Keratinocyte (primary cell): Measurements from ENCODE around the gene BCL2. TPM values are rescaled to one million over a fixed set of nuclear protein-coding genes. Genes with fewer than 3 reads are reported as not detected.

Experiments
- DNase-seq: peaks from one replicate; pipeline ENCODE4 v3.0.0-alpha.2; 2011; ENCODE audit warnings: low read depth, missing footprints, low spot score
- FAIRE-seq: peaks from 2 replicates; lab custom pipeline; 2011; peaks lifted over from hg19 to GRCh38; lab: Jason Lieb, UNC
- H2AFZ ChIP-seq: 2 replicates; pipeline ENCODE4 v1.6.0; 2012; ENCODE audit warnings: low read length, control low read depth, inconsistent platforms; ENCODE audit not compliant: control insufficient read depth
- H3K27ac ChIP-seq: 2 replicates; pipeline ENCODE4 v1.5.1; 2011; ENCODE audit warnings: low read length; ENCODE audit not compliant: control insufficient read depth, insufficient read depth
- H3K27me3 ChIP-seq: 3 replicates; pipeline ENCODE4 v1.6.0; 2011; ENCODE audit warnings: low read length; ENCODE audit not compliant: control insufficient read depth, insufficient read depth; ENCODE audit errors: extremely low read depth
- H3K36me3 ChIP-seq, 2 experiments: 2 replicates in 1 of 2; 3 replicates in 1 of 2; pipeline ENCODE4 v1.5.1; 2011; ENCODE audit warnings: low read length in 2 of 2, mild to moderate bottlenecking in 1 of 2; ENCODE audit not compliant: control insufficient read depth in 2 of 2, insufficient read depth in 2 of 2; ENCODE audit errors: extremely low read depth in 1 of 2
- H3K4me1 ChIP-seq: 3 replicates; pipeline ENCODE4 v1.5.1; 2011; ENCODE audit warnings: low read length; ENCODE audit not compliant: control insufficient read depth, insufficient read depth; ENCODE audit errors: extremely low read depth
- H3K4me2 ChIP-seq: 3 replicates; pipeline ENCODE4 v1.6.0; 2011; ENCODE audit warnings: low read depth, low read length; ENCODE audit not compliant: control insufficient read depth, insufficient read depth; ENCODE audit errors: extremely low read depth
- H3K4me3 ChIP-seq, 3 experiments: fragments of 200-600 bp in 1 of 3; sonication (generic) in 1 of 3; 2 replicates in 2 of 3; 3 replicates in 1 of 3; pipeline ENCODE4 v1.5.1; 2011 to 2016; ENCODE audit warnings: low read length in 3 of 3, mild to moderate bottlenecking in 3 of 3, control low read depth in 2 of 3, inconsistent platforms in 1 of 3, low read depth in 1 of 3, mixed read lengths in 1 of 3, mixed run types in 1 of 3, moderate library complexity in 1 of 3; ENCODE audit not compliant: control insufficient read depth in 2 of 3, insufficient read depth in 2 of 3; ENCODE audit errors: extremely low read depth in 1 of 3
- H3K79me2 ChIP-seq: 2 replicates; pipeline ENCODE4 v1.6.0; 2012; ENCODE audit warnings: low read length; ENCODE audit not compliant: control insufficient read depth, insufficient read depth
- H3K9ac ChIP-seq: 3 replicates; pipeline ENCODE4 v1.6.0; 2011; ENCODE audit warnings: low read length; ENCODE audit not compliant: control insufficient read depth, insufficient read depth; ENCODE audit errors: extremely low read depth
- H3K9me1 ChIP-seq: 3 replicates; pipeline ENCODE4 v1.6.0; 2011; ENCODE audit warnings: low read length; ENCODE audit not compliant: control insufficient read depth, insufficient read depth; ENCODE audit errors: extremely low read depth
- H3K9me3 ChIP-seq: 2 replicates; pipeline ENCODE4 v1.5.1; 2012; ENCODE audit warnings: low read depth, low read length; ENCODE audit not compliant: control insufficient read depth
- H4K20me1 ChIP-seq: 3 replicates; pipeline ENCODE4 v1.6.0; 2011; ENCODE audit warnings: low read length; ENCODE audit not compliant: control insufficient read depth, insufficient read depth; ENCODE audit errors: extremely low read depth
- CTCF ChIP-seq, 3 experiments: IDR thresholded peaks in 1 of 3; conservative IDR thresholded peaks in 1 of 3; optimal IDR thresholded peaks in 1 of 3; 2 replicates in 2 of 3; 3 replicates in 1 of 3; pipeline versions ENCODE3 to v1.5.1; 2011; ENCODE audit warnings: low read length in 3 of 3, mild to moderate bottlenecking in 3 of 3, moderate library complexity in 2 of 3, control low read depth in 1 of 3, inconsistent platforms in 1 of 3; ENCODE audit not compliant: insufficient read depth in 2 of 3; ENCODE audit errors: extremely low read depth in 1 of 3
- EZH2 ChIP-seq: IDR thresholded peaks from one replicate; pipeline ENCODE4 v1.6.1; 2012; ENCODE audit warnings: inconsistent platforms, mild to moderate bottlenecking, low read length, moderate library complexity
- dilution Hi-C: fragments of 300-500 bp; cut with MboI; formaldehyde crosslinking; loops from one replicate; pipeline ENCODE4 v1.7.0; 2020; ENCODE audit warnings: low sequenced_read_pairs; ENCODE audit not compliant: extremely low pct_ligation_motif_present
- polyA plus RNA-seq, 5 experiments: library from polyadenylated mRNA; depleted of rRNA in 3 of 5; stranded (reverse) in 3 of 5; stranded (forward) in 1 of 5; unstranded in 1 of 5; fragments of >200 nt; gene quantifications; 1 replicate in 1 of 5; 2 replicates in 3 of 5; 3 replicates in 1 of 5; pipeline versions ENCODE4 v1.2.1 to v1.2.3, GENCODE V29; 2011 to 2012; ENCODE audit warnings: missing spikeins in 2 of 5, low read depth in 1 of 5, low replicate concordance in 1 of 5

The BCL2 gene
- polyA plus RNA-seq, 1 donor (not counting 4 experiments of a cell fraction or from before 2014, with no cell fraction given): 0.30 TPM

- DNase-seq: no peak
Measured at GRCh38 chr18:63326011-63326410, 6.4 kb upstream of the BCL2 start.

GRCh38 chr18:63325086-63325686, 5.6 kb upstream of the BCL2 start:
- H3K27ac ChIP-seq: no peak overlapping the region
- no peak overlapping the region for H3K9ac ChIP-seq
- no peaks in the 10 kb centered on the region for H3K9me3 ChIP-seq
- H3K27me3 ChIP-seq: no peaks in the 10 kb centered on the region
- TF ChIP-seq EZH2: no peak
- TF ChIP-seq CTCF (optimal IDR thresholded peaks at IDR 0.05 in 1 of 3, IDR thresholded peaks at IDR 0.05 in 1 of 3, conservative IDR thresholded peaks at IDR 0.05 in 1 of 3; ENCODE audit: extremely low read depth in 1 of 3, insufficient read depth in 2 of 3, low read length in 3 of 3): no peak
- no peak overlapping the region for H3K4me2 ChIP-seq
- DNase-seq (no peak), FAIRE-seq (no peak)
- peaks cover 0 to 1% of the 10 kb centered on the region in 2 experiments for H3K36me3 ChIP-seq
- no peaks in the 10 kb centered on the region for H3K79me2 ChIP-seq
- no peaks in the 10 kb centered on the region for H4K20me1 ChIP-seq
- dilution Hi-C loops: no loop called here
- H3K9me1 ChIP-seq: no peaks in the 10 kb centered on the region
- H2AFZ ChIP-seq: no peak overlapping the region
- H3K4me1 ChIP-seq: peaks cover 5% of the 10 kb centered on the region
- H3K4me3 ChIP-seq: no peak overlapping the region

More at GRCh38 chr18:63326011-63326410, 6.4 kb upstream of the BCL2 start:
- dilution Hi-C loops: no loop called here
- Histone ChIP-seq H3K9me1 (no peaks in the 10 kb centered on the region), H3K4me3 (no peak overlapping the region), H3K79me2 (no peaks in the 10 kb centered on the region), H3K27me3 (no peaks in the 10 kb centered on the region), H3K36me3 (peaks cover 4 to 6% of the 10 kb centered on the region in 2 experiments), H3K4me1 (peaks cover 5% of the 10 kb centered on the region), H4K20me1 (no peaks in the 10 kb centered on the region), H3K4me2 (no peak overlapping the region), H3K27ac (no peak overlapping the region), H3K9me3 (no peaks in the 10 kb centered on the region), H2AFZ (no peak overlapping the region), H3K9ac (no peak overlapping the region)
- no peak for FAIRE-seq
- no peak for TF ChIP-seq EZH2
- no peak for TF ChIP-seq CTCF (optimal IDR thresholded peaks at IDR 0.05 in 1 of 3, IDR thresholded peaks at IDR 0.05 in 1 of 3, conservative IDR thresholded peaks at IDR 0.05 in 1 of 3; ENCODE audit: extremely low read depth in 1 of 3, insufficient read depth in 2 of 3, low read length in 3 of 3)
